ENCODE measurements around the gene CNTNAP2. TPM values are rescaled to one million over a fixed set of nuclear protein-coding genes. Genes with fewer than 3 reads are reported as not detected.

CNTNAP2 gene
- total and polyA plus RNA-seq, 2 of the 4 experiments (the other 2 are of a cell fraction), result not detected

- H3K4ac ChIP-seq (ENCODE audit: low read depth, low read length), result no peak overlapping the region
- intact Hi-C loops (cut with micrococcal nuclease) (no loop called here), in situ Hi-C loops (cut with MboI; ENCODE audit: low sequenced_read_pairs) (no loop called here), dilution Hi-C loops (cut with HindIII; ENCODE audit: low sequenced_read_pairs, unreplicated experiment) (no loop called here)
- no peak overlapping the region for H3K27ac ChIP-seq (ENCODE audit: insufficient read depth, low read length)
- no peak overlapping the region for H3K4me2 ChIP-seq (ENCODE audit: low read depth, low read length)
- no peak for DNase-seq
- H2BK120ac ChIP-seq (ENCODE audit: low read depth, low read length), result no peak overlapping the region
- ATAC-seq (ENCODE audit: low read depth), result no peak
- no peak overlapping the region for H4K5ac ChIP-seq (ENCODE audit: low read depth, low read length)
- no peak overlapping the region for H2BK15ac ChIP-seq (ENCODE audit: low read depth, low read length)
- H3K27me3 ChIP-seq (ENCODE audit: control insufficient read depth, insufficient read depth, low read length), result no peaks in the 10 kb centered on the region
- no peak overlapping the region for H2AK9ac ChIP-seq (replicated peaks; ENCODE audit: low read depth, low read length, poor library complexity)
- H2AK5ac ChIP-seq (ENCODE audit: low read depth, low read length), result no peak overlapping the region
- H4K8ac ChIP-seq (ENCODE audit: low read depth in 2 of 2, low read length in 2 of 2), result no peak overlapping the region
- H3K56ac ChIP-seq (ENCODE audit: extremely low read depth, insufficient read depth, low read length), result no peak overlapping the region
- no peaks in the 10 kb centered on the region for H3K9me1 ChIP-seq (ENCODE audit: insufficient read depth, low read length)
- no peaks in the 10 kb centered on the region for H4K20me1 ChIP-seq (ENCODE audit: insufficient read depth, low read length)
- TF ChIP-seq NFE2L2 (IDR thresholded peaks at IDR 0.05; ENCODE audit: low read depth, low read length) (no peak), RCOR1 (IDR thresholded peaks at IDR 0.05; ENCODE audit: insufficient replicate concordance, low read length) (no peak), BHLHE40 (IDR thresholded peaks at IDR 0.05; ENCODE audit: low read depth, low read length) (no peak), CEBPB (IDR thresholded peaks at IDR 0.05; ENCODE audit: low read depth, low read length) (no peak), MXI1 (IDR thresholded peaks at IDR 0.05; ENCODE audit: borderline replicate concordance, low read depth, low read length) (no peak), CTCF (conservative IDR thresholded peaks at IDR 0.05; ENCODE audit: low read depth, low read length) (no peak), RAD21 (IDR thresholded peaks at IDR 0.05; ENCODE audit: low read length) (no peak), MAZ (IDR thresholded peaks at IDR 0.05; ENCODE audit: borderline replicate concordance, low read depth, low read length) (no peak), ELK1 (IDR thresholded peaks at IDR 0.05; ENCODE audit: borderline replicate concordance, low read depth, low read length) (no peak), MAFK (IDR thresholded peaks at IDR 0.05; ENCODE audit: low read depth, low read length) (no peak), RFX5 (IDR thresholded peaks at IDR 0.05; ENCODE audit: low read depth, low read length) (no peak), POLR2A (IDR thresholded peaks at IDR 0.05; ENCODE audit: low read depth, low read length) (no peak), FOS (IDR thresholded peaks at IDR 0.05; ENCODE audit: low read depth, low read length) (no peak), CHD1 (IDR thresholded peaks at IDR 0.05; ENCODE audit: low read depth, low read length) (no peak), USF2 (IDR thresholded peaks at IDR 0.05; ENCODE audit: low read depth, low read length) (no peak), SMC3 (IDR thresholded peaks at IDR 0.05; ENCODE audit: low read depth, low read length) (no peak)
- CTCF ChIA-PET, result no interaction called here
- no peaks in the 10 kb centered on the region for H3K36me3 ChIP-seq (ENCODE audit: control insufficient read depth, insufficient read depth, low read length)
- no peaks in the 10 kb centered on the region for H3K79me1 ChIP-seq (ENCODE audit: low read depth in 1 of 2, low read length in 2 of 2)
- no peak overlapping the region for H2BK20ac ChIP-seq (ENCODE audit: low read depth, low read length)
- no TSS peak for BruUV-seq (replicated peaks)
- no peaks in the 10 kb centered on the region for H3K4me1 ChIP-seq (ENCODE audit: control insufficient read depth, insufficient read depth, low read length)
- no peak overlapping the region for H3K9ac ChIP-seq (ENCODE audit: low read depth, low read length)
- H2AFZ ChIP-seq (replicated peaks; ENCODE audit: low read length, poor library complexity), result no peak overlapping the region
- POLR2A ChIA-PET (ENCODE audit: unreplicated experiment), result no interaction called here
- no peak overlapping the region for H3K4me3 ChIP-seq (ENCODE audit: insufficient read depth, low read depth, low read length)
- no peak overlapping the region for H2BK5ac ChIP-seq (ENCODE audit: low read depth, low read length, poor library complexity, severe bottlenecking)
- H4K91ac ChIP-seq (ENCODE audit: insufficient read depth, low read depth, low read length), result no peak overlapping the region
- H3K9me3 ChIP-seq (ENCODE audit: control insufficient read depth, insufficient read depth, low read length), result no peaks in the 10 kb centered on the region
- no peak overlapping the region for H3K18ac ChIP-seq (ENCODE audit: low read depth, low read length)
- H3K23ac ChIP-seq (ENCODE audit: low read depth, low read length), result no peak overlapping the region
- H3K14ac ChIP-seq (replicated peaks; ENCODE audit: low read depth, low read length), result no peak overlapping the region; the same call in 1 of the 2 replicates
These were observed 1356.0 kb downstream of the CNTNAP2 start for GRCh38 chr7:147472556-147472955.
